GM12873 (cell line): Measurements from ENCODE around the gene HTR7.

Experiments
- TF ChIP-seq, protein P1 (sequence below): IDR thresholded peaks from 2 replicates; pipeline ENCODE4 v1.5.1; 2012; ENCODE audit warnings: low read depth, mild to moderate bottlenecking, moderate library complexity, low read length, control low read depth; ENCODE audit not compliant: insufficient read depth; ENCODE audit errors: missing control alignments

The HTR7 gene

DNA sequence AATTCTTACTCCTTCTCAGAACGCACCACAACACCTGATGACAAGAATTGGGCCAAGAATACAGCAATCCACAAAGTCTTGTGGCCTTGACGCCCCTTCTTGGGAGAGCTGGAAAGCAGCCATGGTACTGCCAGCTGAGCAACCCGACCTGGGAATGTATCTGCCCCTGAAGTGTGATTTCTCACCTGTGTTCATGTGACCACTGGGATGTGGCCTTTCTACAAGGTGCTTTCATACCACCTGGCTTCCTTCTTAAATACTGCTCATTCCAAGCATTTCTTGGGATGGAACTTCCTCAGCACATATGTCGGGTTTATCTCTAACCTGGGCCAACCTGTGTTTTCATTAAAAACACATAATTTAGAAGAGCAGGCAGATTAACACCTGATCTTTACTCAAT, 72.1 kb downstream of the HTR7 start:
- TF ChIP-seq, protein P1, sequence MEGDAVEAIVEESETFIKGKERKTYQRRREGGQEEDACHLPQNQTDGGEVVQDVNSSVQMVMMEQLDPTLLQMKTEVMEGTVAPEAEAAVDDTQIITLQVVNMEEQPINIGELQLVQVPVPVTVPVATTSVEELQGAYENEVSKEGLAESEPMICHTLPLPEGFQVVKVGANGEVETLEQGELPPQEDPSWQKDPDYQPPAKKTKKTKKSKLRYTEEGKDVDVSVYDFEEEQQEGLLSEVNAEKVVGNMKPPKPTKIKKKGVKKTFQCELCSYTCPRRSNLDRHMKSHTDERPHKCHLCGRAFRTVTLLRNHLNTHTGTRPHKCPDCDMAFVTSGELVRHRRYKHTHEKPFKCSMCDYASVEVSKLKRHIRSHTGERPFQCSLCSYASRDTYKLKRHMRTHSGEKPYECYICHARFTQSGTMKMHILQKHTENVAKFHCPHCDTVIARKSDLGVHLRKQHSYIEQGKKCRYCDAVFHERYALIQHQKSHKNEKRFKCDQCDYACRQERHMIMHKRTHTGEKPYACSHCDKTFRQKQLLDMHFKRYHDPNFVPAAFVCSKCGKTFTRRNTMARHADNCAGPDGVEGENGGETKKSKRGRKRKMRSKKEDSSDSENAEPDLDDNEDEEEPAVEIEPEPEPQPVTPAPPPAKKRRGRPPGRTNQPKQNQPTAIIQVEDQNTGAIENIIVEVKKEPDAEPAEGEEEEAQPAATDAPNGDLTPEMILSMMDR, result no peak

DNA sequence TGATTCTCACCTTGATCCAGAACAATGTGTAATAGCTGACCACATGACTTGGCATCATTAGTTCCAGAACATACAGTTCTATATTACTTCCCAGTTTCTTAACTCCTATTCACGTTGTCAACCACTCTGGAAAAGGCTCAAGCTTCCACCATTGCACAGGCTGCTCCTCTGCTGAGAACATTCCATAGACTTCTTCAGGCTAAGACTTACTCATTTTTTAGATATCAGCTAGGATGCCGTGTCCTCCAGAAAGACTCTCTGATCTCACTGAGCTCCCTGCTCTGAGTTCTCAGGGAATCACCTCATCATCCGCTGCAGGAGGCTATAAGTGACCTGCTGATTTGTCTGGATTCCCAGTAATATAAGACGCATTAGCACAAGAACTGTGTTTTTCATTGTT, 73.1 kb downstream of the HTR7 start:
- TF ChIP-seq, protein P1, result no peak

DNA sequence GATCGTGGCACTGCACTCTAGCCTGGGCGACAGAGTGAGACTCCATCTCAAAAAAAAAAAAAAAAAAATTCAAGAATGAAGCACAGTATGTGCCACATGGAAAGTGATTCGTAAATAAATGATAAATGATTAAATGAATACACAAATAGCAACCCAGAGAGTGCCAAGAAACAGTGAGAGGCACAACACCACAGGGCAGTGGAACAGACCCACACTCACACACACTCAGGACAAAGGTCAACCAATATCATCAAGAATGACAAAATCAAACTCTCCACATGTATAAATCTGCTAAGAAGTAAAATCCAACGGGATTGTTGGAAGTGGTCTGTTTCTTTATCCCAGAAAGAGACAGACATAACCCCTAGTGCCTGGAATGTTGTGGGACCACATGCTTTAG, 77.4 kb downstream of the HTR7 start:
- TF ChIP-seq, protein P1, result no peak

DNA sequence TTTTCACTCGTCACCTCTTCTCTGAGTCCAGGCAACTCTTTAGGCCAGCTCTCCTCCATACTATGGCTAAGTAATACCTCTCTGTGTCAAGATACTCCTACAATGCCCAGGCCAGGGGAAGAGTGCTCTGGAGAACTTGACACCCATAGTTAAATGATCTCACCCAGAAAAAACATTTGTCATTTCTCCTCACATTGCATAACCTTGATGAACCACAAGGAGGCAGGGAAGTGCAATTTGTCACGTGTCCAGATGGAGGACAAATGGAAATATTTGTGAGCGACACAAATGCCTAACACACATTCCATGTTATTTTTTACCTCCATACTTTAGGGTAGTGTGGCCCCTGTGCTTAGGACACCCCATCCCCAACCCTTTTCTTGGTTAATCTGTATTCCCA, 78.3 kb downstream of the HTR7 start:
- TF ChIP-seq, protein P1, result peak; percentile 41

DNA sequence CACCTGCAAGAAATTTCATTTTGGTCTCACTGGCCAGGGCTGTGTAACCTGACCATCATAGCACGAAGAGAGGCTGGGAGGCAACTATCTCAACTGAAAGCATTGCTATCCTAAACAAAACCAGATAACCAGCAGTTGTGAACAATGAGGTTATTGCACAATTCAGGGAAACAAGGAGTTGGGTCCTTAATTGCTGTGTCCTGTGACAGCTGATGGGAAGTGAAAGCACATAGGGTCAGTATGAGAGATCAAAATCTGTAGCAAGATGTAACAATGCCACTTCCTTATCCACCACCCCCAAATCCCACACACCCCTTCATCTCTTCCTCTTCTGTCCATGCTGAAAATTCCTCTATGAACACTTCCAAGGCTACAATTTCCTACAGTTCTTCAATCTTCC, 80.2 kb downstream of the HTR7 start:
- TF ChIP-seq, protein P1, result no peak

DNA sequence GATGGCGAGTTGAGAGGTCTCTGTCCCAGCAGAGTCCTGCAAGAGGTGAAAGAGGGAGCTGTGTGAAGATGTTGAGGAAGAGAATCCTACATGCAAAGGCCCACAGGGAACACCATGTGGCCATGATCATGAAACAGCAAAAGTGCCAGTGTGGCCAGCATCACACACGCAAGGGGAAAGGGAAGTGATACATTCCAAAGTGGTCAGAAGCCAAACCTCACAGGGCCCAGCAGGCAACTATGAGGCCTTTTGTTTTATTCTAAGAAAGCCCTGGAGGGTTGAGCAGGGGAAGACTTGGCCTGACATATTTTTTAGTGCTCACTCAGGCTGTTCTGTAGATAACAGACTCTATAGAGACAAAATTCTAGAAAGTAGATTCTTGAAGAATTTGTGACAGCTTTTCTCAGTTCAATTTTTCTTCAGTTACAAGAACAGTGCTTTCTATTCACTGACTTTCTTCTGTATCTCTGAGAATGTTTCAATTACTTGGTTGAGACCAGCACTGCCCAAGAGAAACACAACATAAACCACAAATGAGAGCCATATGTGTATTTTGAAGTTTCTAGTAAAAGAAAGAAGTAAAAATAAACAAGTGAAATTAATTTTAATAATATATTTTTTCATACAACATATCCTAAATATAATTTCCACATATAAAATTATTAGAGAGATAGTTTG, 82.3 kb downstream of the HTR7 start:
- TF ChIP-seq, protein P1, result no peak

DNA sequence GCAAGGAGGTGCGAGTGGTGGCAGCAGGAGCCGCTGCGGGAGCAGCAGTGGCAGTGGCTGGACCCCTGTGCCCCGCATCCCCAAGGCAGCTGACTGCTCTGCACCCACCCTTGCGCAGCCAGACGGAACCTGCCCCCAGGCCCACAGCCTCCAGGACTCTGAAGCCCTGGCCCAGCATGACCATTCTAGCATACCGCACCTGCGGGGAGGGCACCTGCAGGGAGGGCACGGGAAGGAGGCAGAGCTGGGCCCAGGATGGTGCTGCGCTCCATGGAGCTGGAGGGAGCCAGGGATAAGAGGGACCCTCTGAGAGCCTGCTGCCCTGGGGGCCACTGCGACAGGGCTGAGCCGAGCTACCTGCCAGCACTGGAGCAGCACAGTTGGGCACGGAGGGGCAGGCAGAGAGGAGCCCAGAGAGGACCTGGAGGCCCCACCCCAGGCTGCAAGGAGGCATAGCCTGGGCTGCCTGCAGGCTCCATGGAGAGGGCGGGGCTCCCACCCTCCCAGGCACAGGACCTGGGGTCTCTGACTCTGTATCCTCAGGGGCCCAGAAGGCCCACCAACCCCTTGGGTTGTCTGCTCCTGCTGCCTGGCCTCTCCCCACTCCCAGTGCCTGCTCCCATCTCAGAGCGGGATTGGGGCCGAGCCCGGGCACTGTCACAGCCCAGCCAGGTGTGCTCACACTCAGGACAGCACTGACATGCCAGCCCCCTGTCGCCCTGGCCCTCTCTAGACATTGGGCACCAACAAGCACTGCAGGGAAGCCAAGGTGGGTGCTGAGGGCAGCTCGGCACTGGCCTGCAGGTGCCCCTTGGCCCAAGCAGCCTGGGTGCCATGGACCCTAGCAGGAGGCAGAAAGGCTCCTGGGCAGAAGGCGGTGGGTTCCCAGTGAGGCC, 87.6 kb downstream of the HTR7 start:
- TF ChIP-seq, protein P1, result no peak
